HG02610 (cell line): ENCODE data around the gene SLC22A12.
"Not testable (repeated sequence)": the region's sequence is repeated elsewhere in the genome, so short reads cannot be mapped to it uniquely, and the experiment has no call there.

ENCODE experiments used
- ATAC-seq: cut with Tn5 transposase; IDR thresholded peaks from one replicate; pipeline ENCODE4 v1.9.1; 2021; ENCODE audit warnings: mild to moderate bottlenecking, moderate library complexity; ENCODE audit not compliant: unreplicated experiment

Gene SLC22A12

GRCh38 chr11:64590763-64591221 is at the start of gene SLC22A12:
TSS of gene SLC22A12 (plus strand) at chr11:64591220. CDS start at chr11:64591557, 337 bp downstream.
- no peak for ATAC-seq

GRCh38 chr11:64542172-64543125 is 48.6 kb upstream of the SLC22A12 start:
- no peak for ATAC-seq

- ATAC-seq: no peak
Measured at GRCh38 chr11:64543818-64544217, 47.2 kb upstream of the SLC22A12 start.

- no peak for ATAC-seq
Measured at GRCh38 chr11:64544616-64545296, 46.3 kb upstream of the SLC22A12 start.

- ATAC-seq: no peak
Measured at GRCh38 chr11:64545619-64546018, 45.4 kb upstream of the SLC22A12 start.

- ATAC-seq: no peak
Measured at GRCh38 chr11:64546176-64546575, 44.8 kb upstream of the SLC22A12 start.

GRCh38 chr11:64546600-64546999 is 44.4 kb upstream of the SLC22A12 start:
- no peak for ATAC-seq

- ATAC-seq: no peak
Measured at GRCh38 chr11:64549969-64550368, 41.1 kb upstream of the SLC22A12 start.

- ATAC-seq: no peak
Measured at GRCh38 chr11:64553554-64554201, 37.3 kb upstream of the SLC22A12 start.

GRCh38 chr11:64556044-64556720 is 34.8 kb upstream of the SLC22A12 start:
- no peak for ATAC-seq

GRCh38 chr11:64556721-64557250 is 34.2 kb upstream of the SLC22A12 start:
- ATAC-seq: no peak

GRCh38 chr11:64558065-64558745 is 32.8 kb upstream of the SLC22A12 start:
- no peak for ATAC-seq

GRCh38 chr11:64558869-64559268 is 32.2 kb upstream of the SLC22A12 start:
- no peak for ATAC-seq

GRCh38 chr11:64559351-64560138 is 31.5 kb upstream of the SLC22A12 start:
- no peak for ATAC-seq

GRCh38 chr11:64560139-64560771 is 30.8 kb upstream of the SLC22A12 start:
- ATAC-seq: no peak

GRCh38 chr11:64560941-64561340 is 30.1 kb upstream of the SLC22A12 start:
- ATAC-seq: no peak

- not testable (repeated sequence) for ATAC-seq
Measured at GRCh38 chr11:64561429-64561828, 29.6 kb upstream of the SLC22A12 start.

- ATAC-seq: no peak
Measured at GRCh38 chr11:64561984-64562722, 28.9 kb upstream of the SLC22A12 start.
